Measurements from ENCODE around the gene ARSG.

Gene ARSG

GRCh38 chr17:68381076-68381900 is 90.0 kb downstream of the ARSG start:
- TF ChIP-seq CTCF (IDR thresholded peaks at IDR 0.05; ENCODE audit: borderline replicate concordance, insufficient read depth, low read depth, low read length), result no peak
- H3K4me3 ChIP-seq (ENCODE audit: low read depth, low read length), result no peak overlapping the region

GRCh38 chr17:68382582-68383085 is 91.3 kb downstream of the ARSG start:
- H3K4me3 ChIP-seq (ENCODE audit: low read depth, low read length), result no peak overlapping the region
- TF ChIP-seq CTCF (IDR thresholded peaks at IDR 0.05; ENCODE audit: borderline replicate concordance, insufficient read depth, low read depth, low read length), result no peak

- TF ChIP-seq CTCF (IDR thresholded peaks at IDR 0.05; ENCODE audit: borderline replicate concordance, insufficient read depth, low read depth, low read length), result no peak
- H3K4me3 ChIP-seq (ENCODE audit: low read depth, low read length), result no peak overlapping the region
Measured at GRCh38 chr17:68383120-68383442, 91.8 kb downstream of the ARSG start.

- no peak for TF ChIP-seq CTCF (IDR thresholded peaks at IDR 0.05; ENCODE audit: borderline replicate concordance, insufficient read depth, low read depth, low read length)
- H3K4me3 ChIP-seq (ENCODE audit: low read depth, low read length), result no peak overlapping the region
Measured at GRCh38 chr17:68383443-68384321, 92.4 kb downstream of the ARSG start.

GRCh38 chr17:68384471-68384870 is 93.2 kb downstream of the ARSG start:
- no peak overlapping the region for H3K4me3 ChIP-seq (ENCODE audit: low read depth, low read length)
- TF ChIP-seq CTCF (IDR thresholded peaks at IDR 0.05; ENCODE audit: borderline replicate concordance, insufficient read depth, low read depth, low read length), result no peak

GRCh38 chr17:68384941-68385340 is 93.6 kb downstream of the ARSG start:
- no peak for TF ChIP-seq CTCF (IDR thresholded peaks at IDR 0.05; ENCODE audit: borderline replicate concordance, insufficient read depth, low read depth, low read length)
- no peak overlapping the region for H3K4me3 ChIP-seq (ENCODE audit: low read depth, low read length)

All from GM12875 (cell line).